ENCODE results near the gene GCN1. TPM values are rescaled to one million over a fixed set of nuclear protein-coding genes. Genes with fewer than 3 reads are reported as not detected.

GCN1 gene
- total and polyA plus RNA-seq, 2 experiments from 2014 or later = 27.0 to 76.0 TPM

DNA sequence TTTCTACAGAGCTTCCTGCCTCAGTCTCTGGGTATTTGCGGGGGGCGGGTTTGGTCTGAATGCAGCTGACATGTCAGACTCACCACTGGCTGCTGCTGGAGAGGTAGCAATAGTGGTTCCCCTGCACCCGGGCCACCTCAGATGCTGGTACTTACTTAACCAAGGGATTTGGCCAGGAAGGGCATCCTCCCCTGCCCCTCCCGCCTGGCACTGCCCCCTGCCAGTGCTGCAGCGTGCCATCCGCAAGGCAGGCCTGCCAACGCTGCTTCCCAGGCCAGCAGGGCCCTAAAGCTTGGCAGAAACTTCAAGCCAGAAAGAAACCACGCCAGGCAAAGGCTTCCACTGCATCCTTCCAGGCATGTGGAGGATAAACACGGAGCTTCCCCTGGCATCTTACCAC lies 100.0 kb downstream of the GCN1 start:
- no peak overlapping the region for H3K4me3 ChIP-seq
- H3K27ac ChIP-seq = peak overlapping the region; percentile 71
- H3K36me3 ChIP-seq = peaks cover 9% of the 10 kb centered on the region
- peaks cover 16% of the 10 kb centered on the region for H3K4me1 ChIP-seq (ENCODE audit: low read depth)
- no peaks in the 10 kb centered on the region for H3K27me3 ChIP-seq
- H3K9me3 ChIP-seq (ENCODE audit: low read depth) = no peaks in the 10 kb centered on the region
- TF ChIP-seq, protein P1, sequence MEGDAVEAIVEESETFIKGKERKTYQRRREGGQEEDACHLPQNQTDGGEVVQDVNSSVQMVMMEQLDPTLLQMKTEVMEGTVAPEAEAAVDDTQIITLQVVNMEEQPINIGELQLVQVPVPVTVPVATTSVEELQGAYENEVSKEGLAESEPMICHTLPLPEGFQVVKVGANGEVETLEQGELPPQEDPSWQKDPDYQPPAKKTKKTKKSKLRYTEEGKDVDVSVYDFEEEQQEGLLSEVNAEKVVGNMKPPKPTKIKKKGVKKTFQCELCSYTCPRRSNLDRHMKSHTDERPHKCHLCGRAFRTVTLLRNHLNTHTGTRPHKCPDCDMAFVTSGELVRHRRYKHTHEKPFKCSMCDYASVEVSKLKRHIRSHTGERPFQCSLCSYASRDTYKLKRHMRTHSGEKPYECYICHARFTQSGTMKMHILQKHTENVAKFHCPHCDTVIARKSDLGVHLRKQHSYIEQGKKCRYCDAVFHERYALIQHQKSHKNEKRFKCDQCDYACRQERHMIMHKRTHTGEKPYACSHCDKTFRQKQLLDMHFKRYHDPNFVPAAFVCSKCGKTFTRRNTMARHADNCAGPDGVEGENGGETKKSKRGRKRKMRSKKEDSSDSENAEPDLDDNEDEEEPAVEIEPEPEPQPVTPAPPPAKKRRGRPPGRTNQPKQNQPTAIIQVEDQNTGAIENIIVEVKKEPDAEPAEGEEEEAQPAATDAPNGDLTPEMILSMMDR (IDR thresholded peaks at IDR 0.05; ENCODE audit: low read depth, low read length) = no peak
- DNase-seq (ENCODE audit: low read depth in 1 of 2, low spot score in 1 of 2) = no peak

DNA sequence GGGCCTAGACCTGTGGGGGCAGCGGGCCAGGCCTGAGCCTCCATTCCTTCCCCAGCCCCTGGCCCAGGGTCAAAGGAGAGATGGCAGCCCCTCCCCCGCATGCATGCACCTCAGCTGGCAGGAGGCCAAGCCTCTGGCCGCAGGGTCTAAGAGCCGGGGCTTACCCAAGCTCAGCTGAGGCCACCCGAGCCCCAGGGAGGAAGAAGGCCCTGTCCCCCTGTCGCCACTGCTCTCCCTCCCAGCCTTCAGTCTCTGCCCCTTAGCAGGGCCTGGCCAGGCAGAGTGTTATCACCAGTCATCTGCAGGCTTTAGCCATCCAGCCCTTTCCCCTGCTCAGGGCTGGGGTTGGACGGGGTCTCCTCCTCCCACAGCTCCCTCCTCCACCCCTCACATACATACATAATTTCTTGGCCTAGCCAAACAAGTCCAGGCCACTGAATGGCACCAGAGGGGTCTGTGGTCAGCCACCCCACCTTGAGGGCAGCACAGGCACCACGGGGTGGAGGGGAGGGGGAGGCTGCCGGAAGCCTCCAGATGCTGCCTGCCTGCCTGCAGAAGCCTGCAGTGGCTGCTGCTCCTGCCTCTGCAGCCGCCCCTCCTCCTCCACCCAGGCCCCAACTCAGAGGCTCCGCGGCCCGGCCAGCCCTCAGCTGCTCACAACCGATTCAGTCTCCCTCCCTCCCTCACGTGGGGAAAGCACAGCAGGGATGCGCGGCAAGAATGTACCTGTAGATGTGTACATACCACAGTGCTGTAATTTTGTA lies 100.7 kb downstream of the GCN1 start:
- Histone ChIP-seq H3K9me3 (ENCODE audit: low read depth) (no peaks in the 10 kb centered on the region), H3K4me3 (no peak overlapping the region), H3K27ac (peak overlapping the region; percentile 71), H3K4me1 (ENCODE audit: low read depth) (peaks cover 16% of the 10 kb centered on the region), H3K27me3 (no peaks in the 10 kb centered on the region), H3K36me3 (peaks cover 9% of the 10 kb centered on the region)
- TF ChIP-seq, protein P1 (IDR thresholded peaks at IDR 0.05; ENCODE audit: low read depth, low read length) = no peak
- peak in 1 of 2 donors; percentile 79 for DNase-seq (ENCODE audit: low read depth in 1 of 2, low spot score in 1 of 2)

DNA sequence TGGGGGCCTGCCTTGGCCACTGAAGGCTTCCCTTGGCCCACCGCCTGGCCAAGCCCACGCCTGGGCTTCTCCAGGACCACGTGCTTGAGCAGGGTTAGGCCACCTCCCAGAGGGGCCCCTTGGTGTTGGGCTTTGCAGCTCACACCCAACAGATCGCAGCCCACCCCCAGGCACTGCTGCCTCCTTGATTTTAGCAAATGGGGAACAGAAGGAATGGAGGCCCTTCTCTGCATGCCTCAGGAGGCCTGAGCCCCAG lies 101.3 kb downstream of the GCN1 start:
- Histone ChIP-seq H3K27me3 (no peaks in the 10 kb centered on the region), H3K27ac (peak overlapping the region; percentile 71), H3K9me3 (ENCODE audit: low read depth) (no peaks in the 10 kb centered on the region), H3K4me3 (no peak overlapping the region), H3K4me1 (ENCODE audit: low read depth) (peaks cover 16% of the 10 kb centered on the region), H3K36me3 (peaks cover 9% of the 10 kb centered on the region)
- DNase-seq (ENCODE audit: low read depth in 1 of 2, low spot score in 1 of 2) = no peak
- TF ChIP-seq, protein P1 (IDR thresholded peaks at IDR 0.05; ENCODE audit: low read depth, low read length) = no peak

- Histone ChIP-seq H3K27ac (peak overlapping the region; percentile 71), H3K36me3 (peaks cover 9% of the 10 kb centered on the region), H3K4me1 (ENCODE audit: low read depth) (peaks cover 16% of the 10 kb centered on the region), H3K27me3 (no peaks in the 10 kb centered on the region), H3K9me3 (ENCODE audit: low read depth) (no peaks in the 10 kb centered on the region), H3K4me3 (no peak overlapping the region)
- no peak for DNase-seq (ENCODE audit: low read depth in 1 of 2, low spot score in 1 of 2)
- TF ChIP-seq, protein P1 (IDR thresholded peaks at IDR 0.05; ENCODE audit: low read depth, low read length) = no peak
These were observed 101.8 kb downstream of the GCN1 start for GRCh38 chr12:120092551-120093335.

- no peak overlapping the region for H3K4me3 ChIP-seq
- H3K36me3 ChIP-seq = peaks cover 3% of the 10 kb centered on the region
- no peaks in the 10 kb centered on the region for H3K27me3 ChIP-seq
- no peaks in the 10 kb centered on the region for H3K9me3 ChIP-seq (ENCODE audit: low read depth)
- H3K4me1 ChIP-seq (ENCODE audit: low read depth) = peaks cover 16% of the 10 kb centered on the region
- H3K27ac ChIP-seq = no peak overlapping the region
- peak in 1 of 2 donors; percentile 27 for DNase-seq (ENCODE audit: low read depth in 1 of 2, low spot score in 1 of 2)
- TF ChIP-seq, protein P1 (IDR thresholded peaks at IDR 0.05; ENCODE audit: low read depth, low read length) = no peak
These were observed 103.0 kb downstream of the GCN1 start for GRCh38 chr12:120091371-120092090.

Data from cardiac muscle cell (in vitro differentiated cells and primary cell).